HG03025 (cell line): ENCODE results near the gene ZFP69B.
"Not testable (repeated sequence)": the region's sequence is repeated elsewhere in the genome, so short reads cannot be mapped to it uniquely, and the experiment has no call there.

Experiments used
- ATAC-seq: cut with Tn5 transposase; IDR thresholded peaks from one replicate; pipeline ENCODE4 v1.9.1; 2021; ENCODE audit warnings: mild to moderate bottlenecking, moderate library complexity; ENCODE audit not compliant: unreplicated experiment, low FRiP score

The ZFP69B gene

GRCh38 chr1:40435471-40435870 is 14.8 kb upstream of the ZFP69B start:
- no peak for ATAC-seq

GRCh38 chr1:40435876-40436275 is 14.4 kb upstream of the ZFP69B start:
- ATAC-seq: no peak

GRCh38 chr1:40438391-40439015 is 11.8 kb upstream of the ZFP69B start:
- no peak for ATAC-seq

GRCh38 chr1:40439247-40439646 is 11.0 kb upstream of the ZFP69B start:
- no peak for ATAC-seq

- no peak for ATAC-seq
These were observed 390 bp downstream of the ZFP69B start for GRCh38 chr1:40450495-40451237.

GRCh38 chr1:40451238-40451585 is 936 bp downstream of the ZFP69B start:
- no peak for ATAC-seq

GRCh38 chr1:40454873-40455272 is 4.6 kb downstream of the ZFP69B start:
- no peak for ATAC-seq

- no peak for ATAC-seq
These were observed 12.8 kb downstream of the ZFP69B start for GRCh38 chr1:40462956-40463590.

GRCh38 chr1:40469327-40469726 is 19.1 kb downstream of the ZFP69B start:
- no peak for ATAC-seq

- no peak for ATAC-seq
These were observed 25.0 kb downstream of the ZFP69B start for GRCh38 chr1:40475268-40475667.

- peak; percentile 72 for ATAC-seq
These were observed 26.8 kb downstream of the ZFP69B start, which contains the start of gene ZFP69 for GRCh38 chr1:40476924-40477677. Gene ZFP69, plus strand, starts transcription at chr1:40477290. Its CDS starts 2,072 bp downstream, at chr1:40479362.

- peak; percentile 28 for ATAC-seq
These were observed 27.4 kb downstream of the ZFP69B start for GRCh38 chr1:40477678-40478053.

GRCh38 chr1:40478276-40478675 is 28.0 kb downstream of the ZFP69B start:
- ATAC-seq: no peak

GRCh38 chr1:40479156-40479555 is 28.9 kb downstream of the ZFP69B start:
- no peak for ATAC-seq

GRCh38 chr1:40495315-40495903 is 45.1 kb downstream of the ZFP69B start:
- ATAC-seq: no peak

- not testable (repeated sequence) for ATAC-seq
These were observed 52.4 kb downstream of the ZFP69B start for GRCh38 chr1:40502651-40503050.

GRCh38 chr1:40507973-40508372 is 57.7 kb downstream of the ZFP69B start:
- no peak for ATAC-seq

GRCh38 chr1:40508375-40509341 is 58.4 kb downstream of the ZFP69B start, which contains the start of gene EXO5:
Gene EXO5, plus strand, starts transcription at chr1:40508767. Its CDS starts 5,778 bp downstream, at chr1:40514545.
- ATAC-seq: peak; percentile 82
